Measurements from ENCODE around the gene IQCE.
A peak's percentile ranks its signal among the peaks of the same experiment; 100 is the strongest.
"Not testable (repeated sequence)": the region's sequence is repeated elsewhere in the genome, so short reads cannot be mapped to it uniquely, and the experiment has no call there.

IQCE gene

GRCh38 chr7:2604608-2605174, 45.9 kb downstream of the IQCE start:
- DNase-seq: no peak

GRCh38 chr7:2605608-2606538, 47.1 kb downstream of the IQCE start:
- DNase-seq: no peak

GRCh38 chr7:2606539-2606936, 47.8 kb downstream of the IQCE start:
- DNase-seq: no peak

GRCh38 chr7:2607122-2607922, 48.5 kb downstream of the IQCE start:
- no peak for DNase-seq

- no peak for DNase-seq
These were observed 49.4 kb downstream of the IQCE start for GRCh38 chr7:2607923-2608904.

- no peak for DNase-seq
These were observed 50.2 kb downstream of the IQCE start for GRCh38 chr7:2608921-2609411.

- not testable (repeated sequence) for DNase-seq
These were observed 50.9 kb downstream of the IQCE start for GRCh38 chr7:2609646-2610045.

- no peak for DNase-seq
These were observed 51.7 kb downstream of the IQCE start for GRCh38 chr7:2610466-2610865.

GRCh38 chr7:2610898-2611297, 52.1 kb downstream of the IQCE start:
- no peak for DNase-seq

- no peak for DNase-seq
These were observed 52.6 kb downstream of the IQCE start for GRCh38 chr7:2611401-2611800.

GRCh38 chr7:2611922-2612321, 53.1 kb downstream of the IQCE start:
- no peak for DNase-seq

GRCh38 chr7:2612445-2613097, 53.8 kb downstream of the IQCE start:
- DNase-seq: no peak

- DNase-seq: peak; percentile 31
These were observed 54.5 kb downstream of the IQCE start for GRCh38 chr7:2613098-2613930.

GRCh38 chr7:2613931-2614600, 55.3 kb downstream of the IQCE start:
- DNase-seq: no peak

GRCh38 chr7:2614631-2615330, 56.0 kb downstream of the IQCE start:
- peak; percentile 19 for DNase-seq

- DNase-seq: peak; percentile 85
These were observed 57.9 kb downstream of the IQCE start for GRCh38 chr7:2616387-2617324.

GRCh38 chr7:2617325-2617905, 58.6 kb downstream of the IQCE start:
- DNase-seq: no peak

- no peak for DNase-seq
These were observed 60.3 kb downstream of the IQCE start for GRCh38 chr7:2619116-2619515.
